H9 (cell line): ENCODE results near the gene PNPLA7. TPM values are rescaled to one million over a fixed set of nuclear protein-coding genes. Genes with fewer than 3 reads are reported as not detected.
A peak's percentile ranks its signal among the peaks of the same experiment; 100 is the strongest.

Experiments used
- DNase-seq: peaks from one replicate; pipeline ENCODE4 v3.0.0-alpha.2; 2017
- H2AFZ ChIP-seq: one replicate; pipeline ENCODE4 v1.6.1; 2013; ENCODE audit warnings: mild to moderate bottlenecking, low read length, control low read depth, moderate library complexity
- H2AK5ac ChIP-seq: 2 replicates; pipeline ENCODE4 v1.6.1; 2013; ENCODE audit warnings: low read length, control low read depth, mixed read lengths; ENCODE audit not compliant: insufficient read length
- H2BK120ac ChIP-seq: one replicate; pipeline ENCODE4 v1.6.1; 2013; ENCODE audit warnings: low read depth, mild to moderate bottlenecking, low read length, control low read depth, inconsistent platforms; ENCODE audit not compliant: poor library complexity, severe bottlenecking
- H2BK12ac ChIP-seq: 2 replicates; pipeline ENCODE4 v1.6.1; 2013; ENCODE audit warnings: low read length, control low read depth, mixed read lengths, low read depth; ENCODE audit not compliant: insufficient read length
- H2BK15ac ChIP-seq: 2 replicates; pipeline ENCODE4 v1.6.1; 2013; ENCODE audit warnings: low read depth, low read length, control low read depth
- H2BK20ac ChIP-seq: one replicate; pipeline ENCODE4 v1.6.1; 2013; ENCODE audit warnings: low read depth, mild to moderate bottlenecking, low read length, control low read depth, inconsistent platforms; ENCODE audit not compliant: poor library complexity, severe bottlenecking
- H2BK5ac ChIP-seq: 2 replicates; pipeline ENCODE4 v1.6.1; 2013; ENCODE audit warnings: low read length, control low read depth, mixed read lengths; ENCODE audit not compliant: insufficient read length
- H3K14ac ChIP-seq: 2 replicates; pipeline ENCODE4 v1.6.1; 2013; ENCODE audit warnings: low read length, control low read depth; ENCODE audit not compliant: insufficient read depth
- H3K18ac ChIP-seq: 2 replicates; pipeline ENCODE4 v1.6.1; 2013; ENCODE audit warnings: low read depth, mild to moderate bottlenecking, mixed read lengths, low read length, control low read depth; ENCODE audit not compliant: insufficient read length
- H3K23ac ChIP-seq: 2 replicates; pipeline ENCODE4 v1.6.1; 2013; ENCODE audit warnings: low read length, control low read depth, mixed read lengths, low read depth; ENCODE audit not compliant: insufficient read length
- H3K23me2 ChIP-seq: 2 replicates; pipeline ENCODE4 v1.6.1; 2013; ENCODE audit warnings: low read depth, mild to moderate bottlenecking, mixed read lengths, low read length, control low read depth; ENCODE audit not compliant: insufficient read length, poor library complexity, severe bottlenecking
- H3K27ac ChIP-seq: 2 replicates; pipeline ENCODE4 v1.5.1; 2013; ENCODE audit warnings: low read length, control low read depth, mixed read lengths, low read depth; ENCODE audit not compliant: insufficient read length
- H3K27me3 ChIP-seq: 2 replicates; pipeline ENCODE4 v1.6.1; 2013; ENCODE audit warnings: low read length, control low read depth, inconsistent platforms; ENCODE audit not compliant: insufficient read depth
- H3K4ac ChIP-seq: 2 replicates; pipeline ENCODE4 v1.6.1; 2013; ENCODE audit warnings: low read depth, mild to moderate bottlenecking, control low read depth, inconsistent platforms, low read length, moderate library complexity
- H3K4me1 ChIP-seq: 2 replicates; pipeline ENCODE4 v1.6.1; 2013; ENCODE audit warnings: low read length, control low read depth, inconsistent platforms; ENCODE audit not compliant: insufficient read depth
- H3K4me2 ChIP-seq: 2 replicates; pipeline ENCODE4 v1.6.1; 2013; ENCODE audit warnings: low read length, control low read depth, mixed read lengths; ENCODE audit not compliant: insufficient read length, insufficient read depth
- H3K56ac ChIP-seq: 2 replicates; pipeline ENCODE4 v1.6.1; 2013; ENCODE audit warnings: low read depth, mild to moderate bottlenecking, mixed read lengths, low read length, control low read depth; ENCODE audit not compliant: insufficient read length
- H3K79me1 ChIP-seq: 2 replicates; pipeline ENCODE4 v1.6.1; 2013; ENCODE audit warnings: low read depth, mild to moderate bottlenecking, moderate library complexity, low read length, control low read depth, inconsistent platforms; ENCODE audit not compliant: insufficient read depth, poor library complexity, severe bottlenecking
- H3K79me2 ChIP-seq: 2 replicates; pipeline ENCODE4 v1.6.1; 2013; ENCODE audit warnings: low read length, control low read depth, inconsistent platforms; ENCODE audit not compliant: insufficient read depth
- H3K9ac ChIP-seq: 2 replicates; pipeline ENCODE4 v1.6.1; 2013; ENCODE audit warnings: low read length, control low read depth, mixed read lengths; ENCODE audit not compliant: insufficient read length; ENCODE audit errors: extremely low read depth
- H3K9me3 ChIP-seq: one replicate; pipeline ENCODE4 v1.6.1; 2013; ENCODE audit warnings: low read depth, low read length, inconsistent platforms; ENCODE audit not compliant: control insufficient read depth
- H3T11ph ChIP-seq: one replicate; pipeline ENCODE4 v1.6.1; 2013; ENCODE audit warnings: mild to moderate bottlenecking, low read length, control low read depth, inconsistent platforms
- H4K20me1 ChIP-seq: one replicate; pipeline ENCODE4 v1.6.1; 2013; ENCODE audit not compliant: control insufficient read depth, insufficient read length, insufficient read depth
- H4K5ac ChIP-seq: 2 replicates; pipeline ENCODE4 v1.6.1; 2013; ENCODE audit warnings: low read depth, mild to moderate bottlenecking, mixed read lengths, low read length, control low read depth; ENCODE audit not compliant: insufficient read length
- H4K8ac ChIP-seq: replicated peaks from 2 replicates; pipeline ENCODE4 v1.6.1; 2013; ENCODE audit warnings: low read length, control low read depth, mixed read lengths, low read depth; ENCODE audit not compliant: insufficient read length
- H4K91ac ChIP-seq: 2 replicates; pipeline ENCODE4 v1.6.1; 2013; ENCODE audit warnings: low read depth, mild to moderate bottlenecking, moderate library complexity, mixed read lengths, low read length, control low read depth; ENCODE audit not compliant: insufficient read length
- H3K27ac Mint-ChIP-seq, 3 experiments: 2 replicates in 2 of 3; 3 replicates in 1 of 3; pipeline ENCODE4 v1.8.0; 2020 to 2021; ENCODE audit warnings: mixed read lengths in 3 of 3, mild to moderate bottlenecking in 1 of 3, moderate library complexity in 1 of 3
- H3K27me3 Mint-ChIP-seq: 2 replicates; pipeline ENCODE4 v1.8.0; 2021; ENCODE audit warnings: low read depth, mild to moderate bottlenecking, moderate library complexity, mixed read lengths
- H3K36me3 Mint-ChIP-seq, 3 experiments: 2 replicates in 2 of 3; 3 replicates in 1 of 3; pipeline ENCODE4 v1.8.0; 2020 to 2021; ENCODE audit warnings: low read depth in 3 of 3, mixed read lengths in 3 of 3; ENCODE audit not compliant: insufficient read depth in 1 of 3
- H3K4me1 Mint-ChIP-seq, 2 experiments: 2 replicates each; pipeline ENCODE4 v1.8.0; 2020; ENCODE audit warnings: mixed read lengths in 2 of 2
- H3K4me3 Mint-ChIP-seq, 2 experiments: 2 replicates in 1 of 2; 3 replicates in 1 of 2; pipeline ENCODE4 v1.8.0; 2020 to 2021; ENCODE audit warnings: mild to moderate bottlenecking in 2 of 2, mixed read lengths in 2 of 2, moderate library complexity in 1 of 2
- H3K9me3 Mint-ChIP-seq, 2 experiments: 2 replicates in 1 of 2; 3 replicates in 1 of 2; pipeline ENCODE4 v1.8.0; 2020; ENCODE audit warnings: mild to moderate bottlenecking in 2 of 2, mixed read lengths in 2 of 2, moderate library complexity in 1 of 2
- CTCF ChIP-seq: fragments of 200-600 bp; sonication (generic); conservative IDR thresholded peaks from 3 replicates; pipeline ENCODE4 v1.8.0; 2021; ENCODE audit warnings: antibody characterized with exemption, mild to moderate bottlenecking
- WGBS: extraction: QIAGEN DNeasy Blood & Tissue Kit; methylation state at CpG from one replicate; pipeline ENCODE4 v1.1.7; 2013; ENCODE audit warnings: missing lambda C conversion rate, low lambda C conversion rate, mixed read lengths; ENCODE audit not compliant: insufficient read length; ENCODE audit errors: extremely low coverage; 5-methylcytosine and 5-hydroxymethylcytosine counted together
- total RNA-seq: library from RNA; stranded (reverse); gene quantifications from 2 replicates; pipeline ENCODE4 v1.2.1, GENCODE V29; 2021

The PNPLA7 gene
- total RNA-seq, 1 experiment from 2014 or later, result 1.8 TPM

- no peak overlapping the region for H2BK20ac ChIP-seq
- H4K20me1 ChIP-seq, result no peaks in the 10 kb centered on the region
- H2BK15ac ChIP-seq, result no peak overlapping the region
- H4K5ac ChIP-seq, result no peak overlapping the region
- H3K23me2 ChIP-seq, result peaks cover 2% of the 10 kb centered on the region
- no peak overlapping the region for H3K4me3 Mint-ChIP-seq
- H3K9me3 Mint-ChIP-seq, result peaks cover under 1 to 4% of the 10 kb centered on the region in 2 experiments; a peak in 3 of 5 replicates
- H3K4me1 Mint-ChIP-seq, result peaks cover 0 to 4% of the 10 kb centered on the region in 2 experiments; a peak in 1 of 4 replicates
- H3K27me3 ChIP-seq, result no peaks in the 10 kb centered on the region
- H3K79me2 ChIP-seq, result no peaks in the 10 kb centered on the region
- no peak overlapping the region for H3K4ac ChIP-seq
- no peak overlapping the region for H3K18ac ChIP-seq
- H2AK5ac ChIP-seq, result no peak overlapping the region
- peaks cover 0 to 2% (median 0%) of the 10 kb centered on the region in 3 experiments; a peak in 2 of 7 replicates for H3K36me3 Mint-ChIP-seq
- no peak overlapping the region for H3K4me2 ChIP-seq
- H3T11ph ChIP-seq, result no peak overlapping the region
- no peak overlapping the region for H4K91ac ChIP-seq
- H2BK120ac ChIP-seq, result no peak overlapping the region
- H3K27ac ChIP-seq, result no peak overlapping the region
- no peak for DNase-seq
- no peak overlapping the region for H3K9ac ChIP-seq
- WGBS, result no CpG with 5 or more reads among the region's 18 CpGs
- no peak overlapping the region for H3K14ac ChIP-seq
- H2BK5ac ChIP-seq, result no peak overlapping the region
- peak overlapping the region in 1 of 3 experiments; percentile 50; a peak in 1 of 7 replicates for H3K27ac Mint-ChIP-seq
- H3K9me3 ChIP-seq, result no peaks in the 10 kb centered on the region
- H4K8ac ChIP-seq, result no peak overlapping the region
- H3K23ac ChIP-seq, result no peak overlapping the region
- no peak overlapping the region for H2AFZ ChIP-seq
- H3K27me3 Mint-ChIP-seq, result no peaks in the 10 kb centered on the region
- H3K79me1 ChIP-seq, result no peaks in the 10 kb centered on the region
- H3K4me1 ChIP-seq, result no peaks in the 10 kb centered on the region
- no peak overlapping the region for H3K56ac ChIP-seq
- no peak for TF ChIP-seq CTCF
- no peak overlapping the region for H2BK12ac ChIP-seq
These were observed 9.7 kb downstream of the PNPLA7 start for GRCh38 chr9:137540536-137540935.
